Fibroblast of skin of abdomen (primary cell): Measurements from ENCODE around the gene CYGB.

Experiments used
- DNase-seq: peaks from one replicate; pipeline ENCODE4 v3.0.0-alpha.2; 2013

Gene CYGB

DNA sequence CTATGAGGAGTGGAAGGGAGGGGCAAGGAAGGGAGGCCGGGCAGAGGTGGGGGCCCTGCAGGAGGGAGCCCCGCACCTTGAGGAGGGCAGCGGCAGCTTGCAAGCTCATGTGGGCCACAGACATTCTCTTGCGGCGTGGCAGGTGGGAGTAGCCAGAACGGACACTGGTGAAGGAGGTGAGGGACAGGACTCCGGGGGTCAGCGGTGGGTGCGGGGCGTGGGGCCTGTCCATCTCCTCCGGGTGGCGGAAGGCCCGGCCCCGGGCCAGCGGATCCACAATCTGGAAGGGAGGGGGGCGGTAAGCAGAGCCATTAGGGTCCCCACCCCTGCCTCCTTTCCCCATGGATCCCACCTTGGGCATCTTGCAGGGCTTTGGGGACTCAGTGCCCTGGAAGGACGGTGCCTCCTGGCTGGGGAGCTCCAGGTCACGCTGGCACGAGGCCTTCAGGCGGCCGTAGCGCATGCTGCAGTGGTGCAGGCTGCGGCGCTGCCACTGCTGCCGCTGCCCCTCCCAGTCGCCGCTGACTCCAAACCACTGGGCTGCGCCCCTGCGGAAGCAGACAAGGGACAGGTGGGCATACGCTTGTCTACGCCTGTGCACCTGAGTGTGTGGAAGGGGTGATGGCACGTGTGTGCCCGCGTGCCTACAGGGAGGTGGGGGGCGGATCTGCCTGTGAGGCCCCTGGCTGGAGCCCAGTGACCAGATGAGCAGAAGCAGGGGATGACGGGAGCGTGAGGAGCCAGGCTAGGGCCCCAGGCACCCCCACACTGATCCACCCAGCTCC, 58.6 kb downstream of the CYGB start:
- DNase-seq = no peak

DNA sequence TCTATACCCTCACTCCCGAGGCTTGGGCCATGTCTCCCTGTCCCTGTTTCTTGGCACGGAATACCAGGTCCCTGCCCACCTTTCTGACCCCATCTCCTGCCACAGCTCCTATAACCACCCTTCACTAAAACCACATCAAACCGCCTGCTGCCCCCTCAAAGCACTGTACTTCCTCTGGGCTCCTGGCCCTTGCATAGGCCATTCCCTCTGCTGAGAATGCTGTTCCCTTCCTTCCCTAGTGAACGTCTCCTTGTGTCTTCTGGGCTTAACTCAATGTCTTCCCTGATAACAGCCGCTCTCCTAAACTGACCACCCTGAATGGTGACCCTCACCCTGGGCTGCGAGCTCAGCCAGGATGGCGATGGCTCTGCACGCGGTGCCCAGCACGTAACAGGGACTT, 59.4 kb downstream of the CYGB start:
- DNase-seq = no peak

DNA sequence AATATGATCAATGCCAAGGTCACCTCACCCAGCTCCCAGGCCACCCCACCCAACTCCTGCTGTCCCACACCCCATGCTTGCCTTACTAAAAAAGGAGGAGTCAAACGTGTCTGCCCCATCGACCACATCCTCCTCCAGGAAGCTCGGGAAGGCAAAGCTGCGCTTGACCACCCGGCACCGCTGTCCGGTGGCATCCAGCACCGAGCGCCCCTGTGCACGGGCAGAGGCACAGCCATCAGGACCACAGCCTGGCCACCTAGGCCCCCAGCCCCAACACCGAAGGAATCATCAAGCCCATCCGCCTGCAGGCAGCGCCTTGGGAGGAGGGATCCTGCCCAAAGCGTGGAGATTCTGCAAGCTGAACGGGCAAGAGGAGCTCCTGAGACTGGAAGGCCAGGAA, 59.9 kb downstream of the CYGB start:
- no peak for DNase-seq
